ENCODE results near the gene UTP20. TPM values are rescaled to one million over a fixed set of nuclear protein-coding genes. Genes with fewer than 3 reads are reported as not detected.
A peak's percentile ranks its signal among the peaks of the same experiment; 100 is the strongest.

Gene UTP20
- polyA plus RNA-seq, 6 donors from 2014 or later: 5.4 to 8.5 (median 5.9) TPM

- Mint-ChIP-seq H3K27me3 (no peaks in the 10 kb centered on the region), H3K36me3 (peaks cover 49 to 55% of the 10 kb centered on the region in 2 donors), H3K27ac (no peak overlapping the region), H3K4me3 (peak overlapping the region in 1 of 8 donors; percentile 32), H3K4me1 (no peaks in the 10 kb centered on the region), H3K9me3 (no peaks in the 10 kb centered on the region)
- no peak for ATAC-seq (ENCODE audit: low read depth in 2 of 2)
- no peak for DNase-seq
These were observed 17.8 kb downstream of the UTP20 start for GRCh38 chr12:101297661-101298060.

- Mint-ChIP-seq H3K27me3 (no peaks in the 10 kb centered on the region), H3K9me3 (no peaks in the 10 kb centered on the region), H3K36me3 (peaks cover 54 to 58% of the 10 kb centered on the region in 2 donors), H3K4me1 (no peaks in the 10 kb centered on the region), H3K4me3 (no peak overlapping the region), H3K27ac (no peak overlapping the region)
- ATAC-seq (ENCODE audit: low read depth in 2 of 2) (no peak), DNase-seq (no peak)
These were observed 18.5 kb downstream of the UTP20 start for GRCh38 chr12:101298426-101298825.

DNA sequence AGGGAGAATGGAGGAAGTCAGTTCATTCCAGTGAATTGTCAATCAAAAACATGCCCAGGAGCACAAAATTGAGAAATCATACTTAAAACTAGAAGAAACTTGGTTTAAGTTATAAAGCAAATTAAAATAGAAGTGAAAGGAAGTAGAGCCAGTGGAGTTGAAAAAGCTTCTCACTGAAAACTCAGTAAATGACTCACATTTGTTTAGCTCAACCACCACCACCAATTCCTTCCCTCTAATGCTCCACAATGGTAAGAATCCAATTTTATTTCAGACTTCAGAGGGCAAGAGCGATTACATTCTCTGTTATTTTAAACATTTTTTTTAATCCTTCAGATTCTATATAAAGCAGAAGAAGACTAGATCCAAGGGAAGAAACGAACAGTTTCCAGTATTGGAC, 19.4 kb downstream of the UTP20 start:
- no peaks in the 10 kb centered on the region for H3K4me1 Mint-ChIP-seq
- no peak for ATAC-seq (ENCODE audit: low read depth in 2 of 2)
- no peak overlapping the region for H3K27ac Mint-ChIP-seq
- no peak overlapping the region for H3K4me3 Mint-ChIP-seq
- peaks cover 56 to 60% of the 10 kb centered on the region in 2 donors for H3K36me3 Mint-ChIP-seq
- DNase-seq: no peak
- no peaks in the 10 kb centered on the region for H3K27me3 Mint-ChIP-seq
- H3K9me3 Mint-ChIP-seq: no peaks in the 10 kb centered on the region

GRCh38 chr12:101299931-101300330, 20.0 kb downstream of the UTP20 start:
- H3K36me3 Mint-ChIP-seq: peaks cover 55 to 62% of the 10 kb centered on the region in 2 donors
- H3K27ac Mint-ChIP-seq: peak overlapping the region in 2 of 6 donors; percentile 4 to 20
- H3K4me1 Mint-ChIP-seq: no peaks in the 10 kb centered on the region
- ATAC-seq (ENCODE audit: low read depth in 2 of 2) (no peak), DNase-seq (no peak)
- no peaks in the 10 kb centered on the region for H3K9me3 Mint-ChIP-seq
- H3K27me3 Mint-ChIP-seq: no peaks in the 10 kb centered on the region
- no peak overlapping the region for H3K4me3 Mint-ChIP-seq

DNA sequence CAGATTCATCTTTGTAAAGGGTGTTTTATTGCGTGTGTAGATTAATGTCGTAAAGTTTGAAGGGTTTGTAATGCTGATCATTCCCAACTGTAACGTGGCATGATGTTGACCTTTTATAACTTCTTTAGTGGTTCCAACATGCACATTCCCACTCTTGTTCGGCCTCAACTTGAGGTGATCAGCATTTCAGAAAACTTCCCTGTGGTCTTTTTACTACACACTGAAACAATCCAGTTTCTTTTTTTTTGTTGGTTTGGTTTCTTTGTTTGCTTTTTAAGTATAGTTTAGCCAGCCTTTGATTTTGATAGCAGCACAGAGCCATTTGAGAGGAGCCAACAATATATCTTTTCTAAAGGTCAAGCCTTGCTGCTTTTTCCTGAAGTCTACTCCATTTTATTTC, 22.8 kb downstream of the UTP20 start:
- Mint-ChIP-seq H3K4me1 (no peaks in the 10 kb centered on the region), H3K27ac (peak overlapping the region in 1 of 6 donors; percentile 76), H3K4me3 (no peak overlapping the region), H3K36me3 (peaks cover 62% of the 10 kb centered on the region in 2 donors), H3K9me3 (no peaks in the 10 kb centered on the region), H3K27me3 (no peaks in the 10 kb centered on the region)
- DNase-seq: no peak
- no peak for ATAC-seq (ENCODE audit: low read depth in 2 of 2)

DNA sequence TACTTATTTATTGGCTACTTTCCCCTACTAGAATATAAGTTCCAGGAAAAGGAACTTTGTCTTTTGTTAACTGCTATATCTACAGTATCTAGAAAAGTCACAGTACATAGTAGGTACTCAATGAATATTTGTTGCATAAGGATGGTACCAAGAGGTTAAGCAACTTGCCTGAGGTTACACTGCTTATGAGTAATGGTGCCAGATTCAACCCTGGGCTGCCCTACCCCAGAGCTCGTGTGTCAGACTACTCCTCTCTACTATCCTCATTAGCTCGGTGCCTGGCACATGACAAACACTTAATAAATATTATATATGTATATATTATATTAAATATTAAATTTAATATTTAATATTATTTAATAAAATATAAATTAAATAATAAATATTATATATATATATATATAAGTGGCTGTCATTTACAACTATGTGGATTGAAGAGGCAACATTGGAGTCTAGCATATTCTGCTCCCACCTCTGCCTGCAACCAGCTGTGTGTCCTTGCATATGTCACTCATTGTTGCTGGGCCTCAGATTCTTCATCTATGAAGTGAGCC, 25.4 kb downstream of the UTP20 start:
- H3K27ac Mint-ChIP-seq: peak overlapping the region in 1 of 6 donors; percentile 10
- H3K4me1 Mint-ChIP-seq: no peaks in the 10 kb centered on the region
- no peak for DNase-seq
- no peaks in the 10 kb centered on the region for H3K27me3 Mint-ChIP-seq
- no peaks in the 10 kb centered on the region for H3K9me3 Mint-ChIP-seq
- H3K36me3 Mint-ChIP-seq: peaks cover 43 to 44% of the 10 kb centered on the region in 2 donors
- no peak overlapping the region for H3K4me3 Mint-ChIP-seq
- no peak for ATAC-seq (ENCODE audit: low read depth in 2 of 2)

DNA sequence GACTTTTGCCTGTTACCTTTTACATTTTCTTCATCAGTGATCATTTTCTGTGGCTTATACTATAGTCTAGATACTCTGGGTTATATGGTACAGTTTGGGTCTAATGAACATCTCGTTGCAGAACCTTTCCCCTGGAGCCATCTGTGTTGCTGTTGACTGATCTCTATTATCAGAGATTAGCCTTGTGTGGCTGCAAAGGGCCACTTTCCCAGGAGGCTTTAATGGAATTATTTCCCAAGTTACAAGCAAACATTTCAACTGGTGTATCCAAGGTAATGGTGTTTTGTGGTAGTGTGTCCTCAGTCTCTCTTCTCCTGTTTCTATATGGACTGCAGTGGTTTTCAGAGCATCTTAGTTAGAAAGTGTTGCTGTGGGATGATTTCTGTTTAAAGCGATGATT, 25.9 kb downstream of the UTP20 start:
- no peak overlapping the region for H3K27ac Mint-ChIP-seq
- no peaks in the 10 kb centered on the region for H3K27me3 Mint-ChIP-seq
- peaks cover 42 to 46% of the 10 kb centered on the region in 2 donors for H3K36me3 Mint-ChIP-seq
- H3K4me1 Mint-ChIP-seq: no peaks in the 10 kb centered on the region
- no peak overlapping the region for H3K4me3 Mint-ChIP-seq
- no peak for ATAC-seq (ENCODE audit: low read depth in 2 of 2)
- DNase-seq: no peak
- H3K9me3 Mint-ChIP-seq: no peaks in the 10 kb centered on the region

GRCh38 chr12:101322480-101322879, 42.6 kb downstream of the UTP20 start:
- H3K9me3 Mint-ChIP-seq: no peaks in the 10 kb centered on the region

DNA sequence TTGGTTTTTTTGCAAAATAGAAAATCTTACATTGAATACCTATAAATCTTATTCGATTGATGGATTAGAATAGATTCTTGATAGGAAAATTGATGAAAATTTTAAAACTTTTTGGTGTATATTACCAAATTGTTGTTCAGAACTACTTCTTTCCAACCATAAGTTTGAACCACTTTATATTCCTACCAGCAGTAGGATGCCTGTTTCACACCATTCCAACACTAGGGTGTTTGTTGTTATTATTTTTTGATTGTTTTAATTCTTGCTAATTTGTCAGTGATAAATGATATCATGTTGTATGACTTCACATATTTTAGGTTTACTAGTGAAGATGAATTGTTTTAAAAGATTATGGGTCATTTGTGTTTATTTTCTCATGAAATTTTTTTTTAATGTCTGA, 43.4 kb downstream of the UTP20 start:
- H3K9me3 Mint-ChIP-seq: no peaks in the 10 kb centered on the region
- H3K36me3 Mint-ChIP-seq: peaks cover 7 to 15% of the 10 kb centered on the region in 2 donors
- no peak overlapping the region for H3K4me3 Mint-ChIP-seq
- no peaks in the 10 kb centered on the region for H3K4me1 Mint-ChIP-seq
- no peaks in the 10 kb centered on the region for H3K27me3 Mint-ChIP-seq
- ATAC-seq (ENCODE audit: low read depth in 2 of 2): no peak
- H3K27ac Mint-ChIP-seq: no peak overlapping the region
- DNase-seq: no peak

More at GRCh38 chr12:101322480-101322879, 42.6 kb downstream of the UTP20 start:
- Mint-ChIP-seq H3K4me1 (peaks cover 0 to under 1% (median 0%) of the 10 kb centered on the region in 3 donors), H3K27ac (peak overlapping the region in 1 of 6 donors; percentile 39), H3K27me3 (no peaks in the 10 kb centered on the region), H3K4me3 (no peak overlapping the region), H3K36me3 (peaks cover 11 to 22% of the 10 kb centered on the region in 2 donors)
- no peak for DNase-seq
- no peak for ATAC-seq (ENCODE audit: low read depth in 2 of 2)

- H3K27me3 Mint-ChIP-seq: no peaks in the 10 kb centered on the region
These were observed 45.7 kb downstream of the UTP20 start for GRCh38 chr12:101325590-101325989.

GRCh38 chr12:101327051-101327450, 47.1 kb downstream of the UTP20 start:
- no peak overlapping the region for H3K27ac Mint-ChIP-seq
- no peak for DNase-seq
- ATAC-seq (ENCODE audit: low read depth in 2 of 2): no peak
- H3K36me3 Mint-ChIP-seq: peaks cover 22 to 27% of the 10 kb centered on the region in 2 donors
- H3K4me3 Mint-ChIP-seq: no peak overlapping the region
- H3K27me3 Mint-ChIP-seq: no peaks in the 10 kb centered on the region
- H3K9me3 Mint-ChIP-seq: no peaks in the 10 kb centered on the region
- H3K4me1 Mint-ChIP-seq: no peaks in the 10 kb centered on the region

More at GRCh38 chr12:101325590-101325989, 45.7 kb downstream of the UTP20 start:
- H3K36me3 Mint-ChIP-seq: peaks cover 22% of the 10 kb centered on the region in 2 donors
- no peaks in the 10 kb centered on the region for H3K9me3 Mint-ChIP-seq
- H3K4me1 Mint-ChIP-seq: no peaks in the 10 kb centered on the region
- no peak overlapping the region for H3K27ac Mint-ChIP-seq
- ATAC-seq (ENCODE audit: low read depth in 2 of 2): no peak
- DNase-seq: no peak
- no peak overlapping the region for H3K4me3 Mint-ChIP-seq

- ATAC-seq (ENCODE audit: low read depth in 2 of 2) (no peak), DNase-seq (no peak)
- no peak overlapping the region for H3K27ac Mint-ChIP-seq
- H3K4me3 Mint-ChIP-seq: no peak overlapping the region
- no peaks in the 10 kb centered on the region for H3K4me1 Mint-ChIP-seq
- H3K27me3 Mint-ChIP-seq: no peaks in the 10 kb centered on the region
- H3K9me3 Mint-ChIP-seq: no peaks in the 10 kb centered on the region
- peaks cover 22 to 31% of the 10 kb centered on the region in 2 donors for H3K36me3 Mint-ChIP-seq
These were observed 47.6 kb downstream of the UTP20 start for GRCh38 chr12:101327546-101327945.

- no peak for DNase-seq
- H3K9me3 Mint-ChIP-seq: no peaks in the 10 kb centered on the region
- ATAC-seq (ENCODE audit: low read depth in 2 of 2): no peak
- no peaks in the 10 kb centered on the region for H3K27me3 Mint-ChIP-seq
- no peak overlapping the region for H3K27ac Mint-ChIP-seq
- H3K4me3 Mint-ChIP-seq: no peak overlapping the region
- H3K4me1 Mint-ChIP-seq: no peaks in the 10 kb centered on the region
- H3K36me3 Mint-ChIP-seq: peaks cover 30 to 38% of the 10 kb centered on the region in 2 donors
These were observed 49.0 kb downstream of the UTP20 start for GRCh38 chr12:101328917-101329316.

DNA sequence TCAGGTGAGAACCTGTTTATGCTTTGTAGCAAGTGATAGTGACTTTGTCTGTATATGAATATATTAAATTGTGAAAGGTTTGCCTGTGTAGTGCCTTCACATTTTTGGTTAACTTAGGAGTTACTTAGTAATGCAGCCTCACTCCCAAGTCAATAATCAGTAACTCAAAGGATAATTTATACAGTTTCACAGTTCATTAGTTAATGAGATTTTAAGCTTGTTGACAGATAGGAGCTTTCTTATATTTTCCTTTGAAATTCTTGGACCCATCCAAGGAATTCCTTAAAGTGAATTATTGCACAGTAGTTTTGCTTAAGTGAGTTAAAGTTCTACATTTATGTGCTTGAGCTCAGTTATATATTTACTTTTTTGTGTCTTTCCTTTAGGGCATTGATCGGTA, 50.7 kb downstream of the UTP20 start:
- DNase-seq: no peak
- Mint-ChIP-seq H3K27me3 (no peaks in the 10 kb centered on the region), H3K4me3 (no peak overlapping the region), H3K4me1 (no peaks in the 10 kb centered on the region), H3K36me3 (peaks cover 36 to 43% of the 10 kb centered on the region in 2 donors), H3K9me3 (no peaks in the 10 kb centered on the region), H3K27ac (peak overlapping the region in 1 of 6 donors; percentile 34)
- no peak for ATAC-seq (ENCODE audit: low read depth in 2 of 2)

DNA sequence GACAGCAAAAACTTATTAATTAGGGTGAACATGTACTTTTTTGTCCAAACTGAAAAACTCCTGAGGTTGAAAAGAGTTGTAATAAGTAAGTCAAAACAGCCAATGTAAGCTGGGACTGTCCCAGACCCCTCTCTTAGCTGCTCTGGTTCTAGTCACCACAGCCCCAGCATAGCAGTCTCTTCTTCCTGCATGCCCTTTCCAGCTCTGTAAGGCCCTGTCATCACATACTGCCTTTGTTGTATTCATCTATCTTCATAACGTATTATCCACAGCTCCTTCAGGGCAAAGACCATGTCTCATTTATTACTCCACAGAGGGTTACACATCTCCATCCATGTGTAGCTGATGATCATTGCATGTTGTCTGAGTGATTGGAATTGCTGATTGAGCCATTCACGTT, 56.5 kb downstream of the UTP20 start:
- Mint-ChIP-seq H3K9me3 (no peaks in the 10 kb centered on the region), H3K27me3 (no peaks in the 10 kb centered on the region), H3K4me3 (no peak overlapping the region), H3K36me3 (peaks cover 21 to 24% of the 10 kb centered on the region in 2 donors), H3K4me1 (no peaks in the 10 kb centered on the region), H3K27ac (no peak overlapping the region)
- ATAC-seq (ENCODE audit: low read depth in 2 of 2): no peak
- DNase-seq: no peak
